GM12878 (cell line): ENCODE results near the gene PPL. TPM values are rescaled to one million over a fixed set of nuclear protein-coding genes. Genes with fewer than 3 reads are reported as not detected.

Experiments used
- BACH1 ChIP-seq: fragments of 450-650 bp; IDR thresholded peaks from 2 replicates; pipeline ENCODE4 v1.6.1; 2017; ENCODE audit warnings: mild to moderate bottlenecking, borderline replicate concordance
- BMI1 ChIP-seq: fragments of 450-650 bp; IDR thresholded peaks from 2 replicates; pipeline ENCODE4 v1.6.1; 2016; ENCODE audit warnings: mild to moderate bottlenecking, moderate library complexity, borderline replicate concordance
- CEBPB ChIP-seq, 2 experiments: fragments of 150-350 bp in 1 of 2; IDR thresholded peaks; 2 replicates each; pipeline ENCODE4 v1.6.1; 2012 to 2014; ENCODE audit warnings: low read depth in 2 of 2, low read length in 2 of 2, borderline replicate concordance in 1 of 2, inconsistent platforms in 1 of 2
- HDGF ChIP-seq: fragments of 450-650 bp; IDR thresholded peaks from 2 replicates; pipeline ENCODE4 v1.6.1; 2016; ENCODE audit warnings: antibody characterized with exemption
- JUND ChIP-seq: IDR thresholded peaks from 2 replicates; pipeline ENCODE4 v1.6.1; 2012; ENCODE audit warnings: low read depth, mild to moderate bottlenecking, low read length, improper control_type of control experiment, moderate library complexity
- NKRF ChIP-seq: fragments of 450-650 bp; conservative IDR thresholded peaks from 2 replicates; pipeline ENCODE4 v1.6.1; 2017; ENCODE audit warnings: mild to moderate bottlenecking, moderate library complexity
- PAX8 ChIP-seq: fragments of 450-650 bp; IDR thresholded peaks from 2 replicates; pipeline ENCODE4 v1.6.1; 2017; ENCODE audit warnings: mild to moderate bottlenecking, moderate library complexity
- POLR2AphosphoS5 ChIP-seq: IDR thresholded peaks from 2 replicates; pipeline ENCODE4 v1.6.1; 2011; ENCODE audit warnings: mild to moderate bottlenecking, low read length, inconsistent platforms
- RAD21 ChIP-seq: IDR thresholded peaks from 2 replicates; pipeline ENCODE4 v1.6.1; 2011; ENCODE audit warnings: mild to moderate bottlenecking, low read depth, low read length, moderate library complexity; ENCODE audit not compliant: insufficient read depth
- RAD51 ChIP-seq: fragments of 450-650 bp; IDR thresholded peaks from 2 replicates; pipeline ENCODE4 v1.6.1; 2016; ENCODE audit warnings: moderate library complexity, mild to moderate bottlenecking, inconsistent platforms
- RBBP5 ChIP-seq: fragments of 200-600 bp; sonication (generic); conservative IDR thresholded peaks from 2 replicates; pipeline ENCODE4 v1.6.1; 2016
- RELA ChIP-seq: fragments of 450-650 bp; IDR thresholded peaks from 2 replicates; pipeline ENCODE4 v1.8.0; 2014; ENCODE audit warnings: borderline replicate concordance; ENCODE audit not compliant: partially characterized antibody
- RUNX3 ChIP-seq: IDR thresholded peaks from 2 replicates; pipeline ENCODE4 v1.6.1; 2012; ENCODE audit warnings: low read length, inconsistent platforms
- SREBF1 ChIP-seq: IDR thresholded peaks from 2 replicates; pipeline ENCODE4 v1.6.1; 2012; ENCODE audit warnings: mild to moderate bottlenecking, low read length
- TARDBP ChIP-seq: IDR thresholded peaks from 2 replicates; pipeline ENCODE4 v1.6.1; 2016; ENCODE audit warnings: borderline replicate concordance
- TCF3 ChIP-seq: IDR thresholded peaks from 2 replicates; pipeline ENCODE4 v1.6.1; 2012; ENCODE audit warnings: low read depth, mild to moderate bottlenecking, low read length, borderline replicate concordance; ENCODE audit not compliant: insufficient read depth
- USF1 ChIP-seq: IDR thresholded peaks from 2 replicates; pipeline ENCODE4 v1.6.1; 2011; ENCODE audit warnings: borderline replicate concordance, low read depth, mild to moderate bottlenecking, moderate library complexity, mixed read lengths, low read length; ENCODE audit not compliant: insufficient read depth; ENCODE audit errors: extremely low read length
- polyA plus RNA-seq, 11 experiments: library from polyadenylated mRNA; depleted of rRNA in 4 of 11; unstranded in 6 of 11; stranded (reverse) in 5 of 11; fragments of >200 nt; fragmentation: Nextera tagmentation in 4 of 11; fragmentation: Illumina TruSeq in 1 of 11; extraction: Ambion mirVana in 4 of 11; extraction: Trizol in 1 of 11; gene quantifications; 1 replicate in 1 of 11; 2 replicates in 10 of 11; pipeline versions ENCODE4 v1.2.1 to v1.2.3, GENCODE V29; 2011 to 2016; ENCODE audit warnings: inconsistent platforms in 2 of 11, missing spikeins in 2 of 11, low read depth in 1 of 11
- total RNA-seq, 4 experiments: library from RNA; depleted of rRNA in 3 of 4; stranded (reverse); fragments of >200 nt in 3 of 4; fragmentation: Illumina TruSeq in 1 of 4; extraction: Trizol in 1 of 4; gene quantifications; 2 replicates each; pipeline versions ENCODE4 v1.2.1 to v1.2.3, GENCODE V29; 2013 to 2021
- TF ChIP-seq, protein P1 (sequence below): fragments of 450-650 bp; IDR thresholded peaks from 2 replicates; pipeline ENCODE4 v1.6.1; 2017; ENCODE audit warnings: antibody characterized with exemption, mild to moderate bottlenecking, moderate library complexity
- TF ChIP-seq, protein P2 (sequence below): fragments of 450-650 bp; formaldehyde crosslinking; IDR thresholded peaks from 2 replicates; pipeline ENCODE4 v1.4.0; 2020; ENCODE audit warnings: mild to moderate bottlenecking, moderate library complexity

PPL gene
- total and polyA plus RNA-seq, 10 of the 15 experiments (the other 5 are each of a cell fraction or from before 2014, with no cell fraction given): 0.03 to 0.47 (median 0.05) TPM; not detected in 2

DNA sequence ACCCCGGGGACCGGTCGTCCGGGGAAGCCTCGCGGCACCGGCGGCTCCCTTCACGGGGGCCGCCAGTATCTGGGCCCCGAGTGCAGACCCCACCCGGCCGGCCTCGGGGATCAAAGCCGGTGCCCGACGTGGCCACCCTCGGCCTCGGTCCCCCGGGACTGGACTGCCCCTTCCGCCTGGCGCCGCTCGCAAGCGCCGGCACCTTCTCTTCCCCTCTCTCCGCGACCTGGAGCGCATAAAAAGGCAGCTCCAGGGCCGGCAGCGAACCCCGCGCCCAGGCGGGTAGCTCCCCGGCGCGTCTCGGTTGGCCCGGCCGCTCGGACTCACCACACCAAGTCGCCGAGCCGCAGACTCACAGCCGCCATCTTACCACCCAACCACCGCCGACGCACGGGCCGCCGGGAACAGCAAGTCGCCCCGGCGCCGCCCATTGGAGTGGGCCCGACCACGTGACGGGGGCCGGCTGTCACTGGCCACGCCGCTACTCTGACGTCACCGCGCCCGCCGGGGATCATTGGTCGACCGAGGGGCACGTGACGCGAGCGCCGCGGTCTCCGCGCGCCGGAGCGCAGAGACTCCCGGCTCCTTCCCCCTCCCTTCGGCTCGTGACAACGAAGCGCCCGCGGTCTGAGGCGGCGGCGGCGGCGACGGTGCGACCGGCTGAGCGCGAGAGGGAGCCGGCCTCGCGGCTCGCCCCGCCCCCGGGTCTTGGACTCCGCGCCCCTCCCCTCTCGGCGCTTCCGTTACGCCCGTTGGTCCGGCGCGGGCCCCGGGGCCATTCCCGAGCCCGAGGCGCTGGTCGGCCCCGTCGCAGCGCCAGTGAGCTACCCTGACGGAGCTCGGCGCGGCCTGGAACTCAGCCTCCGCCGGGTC is 89.8 kb downstream of the PPL start, which contains the start of the genes GLYR1 and UBN1 (continued):
- TF ChIP-seq POLR2AphosphoS5 (peak; percentile 87), RAD21 (no peak), SREBF1 (no peak), RBBP5 (no peak), TARDBP (no peak), HDGF (no peak), RELA (peak; percentile 98), RAD51 (peak; percentile 98), JUND (no peak), BMI1 (no peak), PAX8 (no peak), CEBPB (IDR thresholded peaks at IDR 0.05; ENCODE audit: borderline replicate concordance in 1 of 2, low read depth in 2 of 2, low read length in 2 of 2) (no peak), NKRF (peak; percentile 77), USF1 (peak; percentile 100), BACH1 (peak; percentile 94), RUNX3 (peak; percentile 67), TCF3 (0 out of 2 replicates have a peak, but pooled peaks have one; percentile 30)
- TF ChIP-seq, protein P1, sequence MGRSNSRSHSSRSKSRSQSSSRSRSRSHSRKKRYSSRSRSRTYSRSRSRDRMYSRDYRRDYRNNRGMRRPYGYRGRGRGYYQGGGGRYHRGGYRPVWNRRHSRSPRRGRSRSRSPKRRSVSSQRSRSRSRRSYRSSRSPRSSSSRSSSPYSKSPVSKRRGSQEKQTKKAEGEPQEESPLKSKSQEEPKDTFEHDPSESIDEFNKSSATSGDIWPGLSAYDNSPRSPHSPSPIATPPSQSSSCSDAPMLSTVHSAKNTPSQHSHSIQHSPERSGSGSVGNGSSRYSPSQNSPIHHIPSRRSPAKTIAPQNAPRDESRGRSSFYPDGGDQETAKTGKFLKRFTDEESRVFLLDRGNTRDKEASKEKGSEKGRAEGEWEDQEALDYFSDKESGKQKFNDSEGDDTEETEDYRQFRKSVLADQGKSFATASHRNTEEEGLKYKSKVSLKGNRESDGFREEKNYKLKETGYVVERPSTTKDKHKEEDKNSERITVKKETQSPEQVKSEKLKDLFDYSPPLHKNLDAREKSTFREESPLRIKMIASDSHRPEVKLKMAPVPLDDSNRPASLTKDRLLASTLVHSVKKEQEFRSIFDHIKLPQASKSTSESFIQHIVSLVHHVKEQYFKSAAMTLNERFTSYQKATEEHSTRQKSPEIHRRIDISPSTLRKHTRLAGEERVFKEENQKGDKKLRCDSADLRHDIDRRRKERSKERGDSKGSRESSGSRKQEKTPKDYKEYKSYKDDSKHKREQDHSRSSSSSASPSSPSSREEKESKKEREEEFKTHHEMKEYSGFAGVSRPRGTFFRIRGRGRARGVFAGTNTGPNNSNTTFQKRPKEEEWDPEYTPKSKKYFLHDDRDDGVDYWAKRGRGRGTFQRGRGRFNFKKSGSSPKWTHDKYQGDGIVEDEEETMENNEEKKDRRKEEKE: no peak
- TF ChIP-seq, protein P2, sequence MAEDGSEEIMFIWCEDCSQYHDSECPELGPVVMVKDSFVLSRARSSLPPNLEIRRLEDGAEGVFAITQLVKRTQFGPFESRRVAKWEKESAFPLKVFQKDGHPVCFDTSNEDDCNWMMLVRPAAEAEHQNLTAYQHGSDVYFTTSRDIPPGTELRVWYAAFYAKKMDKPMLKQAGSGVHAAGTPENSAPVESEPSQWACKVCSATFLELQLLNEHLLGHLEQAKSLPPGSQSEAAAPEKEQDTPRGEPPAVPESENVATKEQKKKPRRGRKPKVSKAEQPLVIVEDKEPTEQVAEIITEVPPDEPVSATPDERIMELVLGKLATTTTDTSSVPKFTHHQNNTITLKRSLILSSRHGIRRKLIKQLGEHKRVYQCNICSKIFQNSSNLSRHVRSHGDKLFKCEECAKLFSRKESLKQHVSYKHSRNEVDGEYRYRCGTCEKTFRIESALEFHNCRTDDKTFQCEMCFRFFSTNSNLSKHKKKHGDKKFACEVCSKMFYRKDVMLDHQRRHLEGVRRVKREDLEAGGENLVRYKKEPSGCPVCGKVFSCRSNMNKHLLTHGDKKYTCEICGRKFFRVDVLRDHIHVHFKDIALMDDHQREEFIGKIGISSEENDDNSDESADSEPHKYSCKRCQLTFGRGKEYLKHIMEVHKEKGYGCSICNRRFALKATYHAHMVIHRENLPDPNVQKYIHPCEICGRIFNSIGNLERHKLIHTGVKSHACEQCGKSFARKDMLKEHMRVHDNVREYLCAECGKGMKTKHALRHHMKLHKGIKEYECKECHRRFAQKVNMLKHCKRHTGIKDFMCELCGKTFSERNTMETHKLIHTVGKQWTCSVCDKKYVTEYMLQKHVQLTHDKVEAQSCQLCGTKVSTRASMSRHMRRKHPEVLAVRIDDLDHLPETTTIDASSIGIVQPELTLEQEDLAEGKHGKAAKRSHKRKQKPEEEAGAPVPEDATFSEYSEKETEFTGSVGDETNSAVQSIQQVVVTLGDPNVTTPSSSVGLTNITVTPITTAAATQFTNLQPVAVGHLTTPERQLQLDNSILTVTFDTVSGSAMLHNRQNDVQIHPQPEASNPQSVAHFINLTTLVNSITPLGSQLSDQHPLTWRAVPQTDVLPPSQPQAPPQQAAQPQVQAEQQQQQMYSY (CRISPR knock-in tag): no peak
